Stimulated activated memory B cell treated with anti-CD40 and anti-IgM and Interleukin-4, amounts not matched to agents 10 μg/mL and 1 μg/mL and 100 μg/mL, for 72 hours (primary cell): Measurements from ENCODE around the gene CARD19.

Experiments
- ATAC-seq: fragments of 150-1000 bp; cut with Tn5 transposase; 2 replicates; pipeline ENCODE4 v1.10.0; 2021
- H3K27ac Mint-ChIP-seq: one replicate; pipeline ENCODE4 v1.8.0; 2022; ENCODE audit warnings: mild to moderate bottlenecking, mixed read lengths
- H3K27me3 Mint-ChIP-seq: one replicate; pipeline ENCODE4 v1.8.0; 2022; ENCODE audit warnings: mixed read lengths
- H3K36me3 Mint-ChIP-seq: one replicate; pipeline ENCODE4 v1.8.0; 2022; ENCODE audit warnings: mixed read lengths
- H3K4me1 Mint-ChIP-seq: one replicate; pipeline ENCODE4 v1.8.0; 2022; ENCODE audit warnings: mixed read lengths
- H3K4me3 Mint-ChIP-seq: one replicate; pipeline ENCODE4 v1.8.0; 2022; ENCODE audit warnings: mild to moderate bottlenecking, moderate library complexity, mixed read lengths
- H3K9me3 Mint-ChIP-seq: one replicate; pipeline ENCODE4 v1.8.0; 2022; ENCODE audit warnings: mixed read lengths

The CARD19 gene

GRCh38 chr9:93126151-93126781, 30.2 kb downstream of the CARD19 start:
- no peak overlapping the region for H3K27ac Mint-ChIP-seq
- H3K36me3 Mint-ChIP-seq = peaks cover 40% of the 10 kb centered on the region
- H3K9me3 Mint-ChIP-seq = no peaks in the 10 kb centered on the region

GRCh38 chr9:93126825-93127368, 30.9 kb downstream of the CARD19 start:
- no peak overlapping the region for H3K4me3 Mint-ChIP-seq
- no peaks in the 10 kb centered on the region for H3K27me3 Mint-ChIP-seq
- H3K9me3 Mint-ChIP-seq = no peaks in the 10 kb centered on the region
- H3K36me3 Mint-ChIP-seq = peaks cover 34% of the 10 kb centered on the region
- H3K27ac Mint-ChIP-seq = peak overlapping the region; percentile 65
- H3K4me1 Mint-ChIP-seq = peaks cover 46% of the 10 kb centered on the region
- ATAC-seq = no peak

More at GRCh38 chr9:93126151-93126781, 30.2 kb downstream of the CARD19 start:
- H3K27me3 Mint-ChIP-seq = no peaks in the 10 kb centered on the region
- no peak overlapping the region for H3K4me3 Mint-ChIP-seq
- H3K4me1 Mint-ChIP-seq = peaks cover 47% of the 10 kb centered on the region
- no peak for ATAC-seq

- H3K4me3 Mint-ChIP-seq = no peak overlapping the region
- H3K4me1 Mint-ChIP-seq = peaks cover 49% of the 10 kb centered on the region
- H3K27ac Mint-ChIP-seq = peak overlapping the region; percentile 65
- peaks cover 30% of the 10 kb centered on the region for H3K36me3 Mint-ChIP-seq
- ATAC-seq = no peak
- no peaks in the 10 kb centered on the region for H3K9me3 Mint-ChIP-seq
- H3K27me3 Mint-ChIP-seq = no peaks in the 10 kb centered on the region
Observed at GRCh38 chr9:93127395-93127911, 31.4 kb downstream of the CARD19 start.

GRCh38 chr9:93128011-93128714, 32.1 kb downstream of the CARD19 start:
- ATAC-seq = no peak
- Mint-ChIP-seq H3K27ac (peak overlapping the region; percentile 65), H3K4me3 (no peak overlapping the region), H3K4me1 (peaks cover 57% of the 10 kb centered on the region), H3K27me3 (no peaks in the 10 kb centered on the region), H3K9me3 (no peaks in the 10 kb centered on the region), H3K36me3 (peaks cover 36% of the 10 kb centered on the region)

- Mint-ChIP-seq H3K27me3 (no peaks in the 10 kb centered on the region), H3K4me1 (peaks cover 61% of the 10 kb centered on the region), H3K9me3 (no peaks in the 10 kb centered on the region), H3K4me3 (no peak overlapping the region), H3K36me3 (peaks cover 34% of the 10 kb centered on the region), H3K27ac (peak overlapping the region; percentile 65)
- ATAC-seq = no peak
Observed at GRCh38 chr9:93128715-93129224, 32.8 kb downstream of the CARD19 start.

- Mint-ChIP-seq H3K4me3 (no peak overlapping the region), H3K27me3 (no peaks in the 10 kb centered on the region), H3K4me1 (peaks cover 61% of the 10 kb centered on the region), H3K9me3 (no peaks in the 10 kb centered on the region), H3K27ac (no peak overlapping the region), H3K36me3 (peaks cover 30% of the 10 kb centered on the region)
- no peak for ATAC-seq
Observed at GRCh38 chr9:93129286-93129685, 33.3 kb downstream of the CARD19 start.

- peaks cover 23% of the 10 kb centered on the region for H3K36me3 Mint-ChIP-seq
- peaks cover 67% of the 10 kb centered on the region for H3K4me1 Mint-ChIP-seq
- ATAC-seq = no peak
- no peaks in the 10 kb centered on the region for H3K27me3 Mint-ChIP-seq
- no peak overlapping the region for H3K4me3 Mint-ChIP-seq
- H3K27ac Mint-ChIP-seq = no peak overlapping the region
- H3K9me3 Mint-ChIP-seq = no peaks in the 10 kb centered on the region
Observed at GRCh38 chr9:93129691-93130500, 33.9 kb downstream of the CARD19 start.

GRCh38 chr9:93130861-93131481, 35.0 kb downstream of the CARD19 start:
- H3K27me3 Mint-ChIP-seq = no peaks in the 10 kb centered on the region
- peak overlapping the region; percentile 93 for H3K27ac Mint-ChIP-seq
- no peak for ATAC-seq
- peaks cover 18% of the 10 kb centered on the region for H3K36me3 Mint-ChIP-seq
- H3K4me1 Mint-ChIP-seq = peaks cover 70% of the 10 kb centered on the region
- no peak overlapping the region for H3K4me3 Mint-ChIP-seq
- no peaks in the 10 kb centered on the region for H3K9me3 Mint-ChIP-seq

- H3K27me3 Mint-ChIP-seq = no peaks in the 10 kb centered on the region
- H3K9me3 Mint-ChIP-seq = no peaks in the 10 kb centered on the region
- H3K27ac Mint-ChIP-seq = peak overlapping the region; percentile 93
- peak overlapping the region; percentile 94 for H3K4me3 Mint-ChIP-seq
- peaks cover 71% of the 10 kb centered on the region for H3K4me1 Mint-ChIP-seq
- H3K36me3 Mint-ChIP-seq = peaks cover 13% of the 10 kb centered on the region
- ATAC-seq = no peak
Observed at GRCh38 chr9:93131599-93132286, 35.7 kb downstream of the CARD19 start.

GRCh38 chr9:93132287-93132927, 36.4 kb downstream of the CARD19 start:
- Mint-ChIP-seq H3K9me3 (no peaks in the 10 kb centered on the region), H3K4me1 (peaks cover 70% of the 10 kb centered on the region), H3K36me3 (peaks cover 13% of the 10 kb centered on the region), H3K27me3 (no peaks in the 10 kb centered on the region), H3K4me3 (peak overlapping the region; percentile 94), H3K27ac (peak overlapping the region; percentile 93)
- ATAC-seq = no peak

- Mint-ChIP-seq H3K27ac (peak overlapping the region; percentile 93), H3K36me3 (peaks cover 13% of the 10 kb centered on the region), H3K4me1 (peaks cover 70% of the 10 kb centered on the region), H3K27me3 (no peaks in the 10 kb centered on the region), H3K4me3 (peak overlapping the region; percentile 94), H3K9me3 (no peaks in the 10 kb centered on the region)
- no peak for ATAC-seq
Observed at GRCh38 chr9:93132946-93133680, 37.1 kb downstream of the CARD19 start.

- peak; percentile 65 for ATAC-seq
- no peaks in the 10 kb centered on the region for H3K27me3 Mint-ChIP-seq
- H3K36me3 Mint-ChIP-seq = peaks cover 13% of the 10 kb centered on the region
- H3K4me1 Mint-ChIP-seq = peaks cover 70% of the 10 kb centered on the region
- H3K27ac Mint-ChIP-seq = peak overlapping the region; percentile 93
- peak overlapping the region; percentile 94 for H3K4me3 Mint-ChIP-seq
- peaks cover 3% of the 10 kb centered on the region for H3K9me3 Mint-ChIP-seq
Observed at GRCh38 chr9:93133681-93134014, 37.6 kb downstream of the CARD19 start.

GRCh38 chr9:93134015-93134739, 38.2 kb downstream of the CARD19 start, which contains the start of gene NINJ1:
NINJ1 (minus strand) TSS chr9:93134251; CDS start chr9:93134217, 34 bp downstream.
- Mint-ChIP-seq H3K36me3 (peaks cover 13% of the 10 kb centered on the region), H3K4me3 (peak within 1 kb of the TSS; percentile 94), H3K4me1 (peaks cover 70% of the 10 kb centered on the region), H3K27ac (peak within 1 kb of the TSS; percentile 93), H3K27me3 (no peaks in the 10 kb centered on the region), H3K9me3 (peaks cover 3% of the 10 kb centered on the region)
- ATAC-seq = peak; percentile 89
